Lung (tissue), 12 donors: ENCODE data around the gene ZNF22. TPM values are rescaled to one million over a fixed set of nuclear protein-coding genes. Genes with fewer than 3 reads are reported as not detected.

Source experiments
- ATAC-seq: fragments of 200-7000 bp; cut with Tn5 transposase; one replicate; pipeline ENCODE4 v1.9.1; 2020; ENCODE audit warnings: moderate number of reproducible peaks; ENCODE audit not compliant: insufficient read depth, low FRiP score
- DNase-seq, 3 donors: peaks; one replicate each; pipeline ENCODE4 v3.0.0-alpha.2; 2013 to 2017
- H3K27ac ChIP-seq, 2 donors: one replicate each; pipeline ENCODE4 v1.5.1; 2013; ENCODE audit warnings: mild to moderate bottlenecking in 2 of 2, moderate library complexity in 2 of 2, control low read depth in 1 of 2, inconsistent platforms in 1 of 2, low read depth in 1 of 2, low read length in 1 of 2
- H3K27me3 ChIP-seq, 3 donors: one replicate each; pipeline ENCODE4 v1.5.1; 2013; ENCODE audit warnings: low read length in 2 of 3; ENCODE audit not compliant: control insufficient read depth in 3 of 3, insufficient read depth in 3 of 3
- H3K36me3 ChIP-seq, 4 donors: one replicate each; pipeline ENCODE4 v1.5.1; 2013; ENCODE audit warnings: low read length in 4 of 4, mild to moderate bottlenecking in 1 of 4, moderate library complexity in 1 of 4; ENCODE audit not compliant: control insufficient read depth in 4 of 4, insufficient read depth in 4 of 4
- H3K4me1 ChIP-seq, 5 donors: one replicate each; pipeline ENCODE4 v1.5.1; 2013; ENCODE audit warnings: low read length in 5 of 5, mild to moderate bottlenecking in 2 of 5, moderate library complexity in 1 of 5; ENCODE audit not compliant: control insufficient read depth in 5 of 5, insufficient read depth in 5 of 5
- H3K4me3 ChIP-seq: one replicate; pipeline ENCODE4 v1.5.1; 2013; ENCODE audit warnings: mild to moderate bottlenecking, control low read depth, moderate library complexity
- H3K9ac ChIP-seq, 2 donors: one replicate each; pipeline ENCODE4 v1.5.1; 2013; ENCODE audit warnings: low read length in 2 of 2, control low read depth in 1 of 2; ENCODE audit not compliant: insufficient read depth in 1 of 2
- H3K9me3 ChIP-seq, 4 donors: one replicate each; pipeline ENCODE4 v1.5.1; 2013; ENCODE audit warnings: low read length in 3 of 4, mild to moderate bottlenecking in 1 of 4, moderate library complexity in 1 of 4; ENCODE audit not compliant: control insufficient read depth in 4 of 4, insufficient read depth in 3 of 4
- WGBS, 2 donors: extraction: QIAGEN DNeasy Blood & Tissue Kit; methylation state at CpG; one replicate each; pipeline ENCODE4 v1.1.7; 2013; 5-methylcytosine and 5-hydroxymethylcytosine counted together
- polyA plus RNA-seq, 2 donors: library from polyadenylated mRNA; stranded (reverse); fragments of 200-250 nt; gene quantifications; one replicate each; pipeline ENCODE4 v1.2.1, GENCODE V29; 2013
- total RNA-seq, 2 donors: library from RNA; depleted of rRNA in 1 of 2; stranded (reverse); fragments of >200 nt in 1 of 2; gene quantifications; one replicate each; pipeline ENCODE4 v1.2.1, GENCODE V29; 2014 to 2021
- TF ChIP-seq, protein P1 (sequence below): IDR thresholded peaks from 2 replicates; pipeline ENCODE4 v1.5.1; 2012; ENCODE audit warnings: mild to moderate bottlenecking; ENCODE audit errors: control extremely low read depth, extremely low read depth
- donor health status: control.
- donor health status: control.
- donor health status: Bipolar disorder and iron deficiency.
- donor health status: healthy.
- donor health status: DM: yes; HTN: yes; CAD: no.

Gene ZNF22
- total and polyA plus RNA-seq, 4 donors = 16.8 to 40.7 (median 18.2) TPM

DNA sequence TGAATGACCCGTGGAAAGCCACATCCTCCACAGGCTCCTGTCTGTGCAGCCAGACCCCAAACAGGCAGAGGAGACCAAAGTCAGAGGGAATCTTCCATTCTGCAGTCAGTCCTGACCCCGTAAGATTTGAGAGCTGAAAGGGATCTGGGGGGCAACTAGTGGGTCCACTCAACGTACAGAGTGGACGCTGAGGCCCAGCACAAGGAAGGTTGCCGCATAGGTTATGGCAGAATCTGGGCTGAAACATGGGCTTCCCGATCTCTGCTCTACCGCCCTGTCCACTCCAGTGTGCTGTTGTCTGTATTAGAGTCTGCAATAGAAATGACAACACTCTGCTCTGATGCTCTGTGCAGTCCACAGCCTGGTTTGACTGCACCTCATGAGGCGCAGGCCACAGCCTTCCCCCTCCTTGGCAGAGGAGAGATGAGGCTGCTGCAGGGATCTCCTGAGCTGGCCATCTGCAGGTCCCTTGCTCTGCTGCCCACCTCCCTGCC, 7.9 kb upstream of the ZNF22 start:
- Histone ChIP-seq H3K36me3 (peaks cover 0 to 13% (median 1%) of the 10 kb centered on the region in 4 donors), H3K4me3 (no peak overlapping the region), H3K27ac (peak overlapping the region in 1 of 2 donors; percentile 34), H3K27me3 (no peaks in the 10 kb centered on the region), H3K9me3 (no peaks in the 10 kb centered on the region), H3K4me1 (peaks cover 4 to 36% (median 17%) of the 10 kb centered on the region in 5 donors), H3K9ac (no peak overlapping the region)
- no peak for ATAC-seq
- DNase-seq = no peak
- TF ChIP-seq, protein P1, sequence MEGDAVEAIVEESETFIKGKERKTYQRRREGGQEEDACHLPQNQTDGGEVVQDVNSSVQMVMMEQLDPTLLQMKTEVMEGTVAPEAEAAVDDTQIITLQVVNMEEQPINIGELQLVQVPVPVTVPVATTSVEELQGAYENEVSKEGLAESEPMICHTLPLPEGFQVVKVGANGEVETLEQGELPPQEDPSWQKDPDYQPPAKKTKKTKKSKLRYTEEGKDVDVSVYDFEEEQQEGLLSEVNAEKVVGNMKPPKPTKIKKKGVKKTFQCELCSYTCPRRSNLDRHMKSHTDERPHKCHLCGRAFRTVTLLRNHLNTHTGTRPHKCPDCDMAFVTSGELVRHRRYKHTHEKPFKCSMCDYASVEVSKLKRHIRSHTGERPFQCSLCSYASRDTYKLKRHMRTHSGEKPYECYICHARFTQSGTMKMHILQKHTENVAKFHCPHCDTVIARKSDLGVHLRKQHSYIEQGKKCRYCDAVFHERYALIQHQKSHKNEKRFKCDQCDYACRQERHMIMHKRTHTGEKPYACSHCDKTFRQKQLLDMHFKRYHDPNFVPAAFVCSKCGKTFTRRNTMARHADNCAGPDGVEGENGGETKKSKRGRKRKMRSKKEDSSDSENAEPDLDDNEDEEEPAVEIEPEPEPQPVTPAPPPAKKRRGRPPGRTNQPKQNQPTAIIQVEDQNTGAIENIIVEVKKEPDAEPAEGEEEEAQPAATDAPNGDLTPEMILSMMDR = no peak
- 93 to 98% methylated on average over 8 of the region's 8 CpGs for WGBS, 2 donors

- WGBS, 2 donors = 95 to 98% methylated on average over 14 of the region's 14 CpGs
- Histone ChIP-seq H3K9me3 (no peaks in the 10 kb centered on the region), H3K27ac (peak overlapping the region in 1 of 2 donors; percentile 7), H3K4me1 (peaks cover 4 to 38% (median 17%) of the 10 kb centered on the region in 5 donors), H3K4me3 (no peak overlapping the region), H3K27me3 (no peaks in the 10 kb centered on the region), H3K9ac (no peak overlapping the region), H3K36me3 (peaks cover 0 to 13% (median 1%) of the 10 kb centered on the region in 4 donors)
- TF ChIP-seq, protein P1 = no peak
- ATAC-seq (no peak), DNase-seq (no peak)
Observed at GRCh38 chr10:44993226-44993921, 7.3 kb upstream of the ZNF22 start.

DNA sequence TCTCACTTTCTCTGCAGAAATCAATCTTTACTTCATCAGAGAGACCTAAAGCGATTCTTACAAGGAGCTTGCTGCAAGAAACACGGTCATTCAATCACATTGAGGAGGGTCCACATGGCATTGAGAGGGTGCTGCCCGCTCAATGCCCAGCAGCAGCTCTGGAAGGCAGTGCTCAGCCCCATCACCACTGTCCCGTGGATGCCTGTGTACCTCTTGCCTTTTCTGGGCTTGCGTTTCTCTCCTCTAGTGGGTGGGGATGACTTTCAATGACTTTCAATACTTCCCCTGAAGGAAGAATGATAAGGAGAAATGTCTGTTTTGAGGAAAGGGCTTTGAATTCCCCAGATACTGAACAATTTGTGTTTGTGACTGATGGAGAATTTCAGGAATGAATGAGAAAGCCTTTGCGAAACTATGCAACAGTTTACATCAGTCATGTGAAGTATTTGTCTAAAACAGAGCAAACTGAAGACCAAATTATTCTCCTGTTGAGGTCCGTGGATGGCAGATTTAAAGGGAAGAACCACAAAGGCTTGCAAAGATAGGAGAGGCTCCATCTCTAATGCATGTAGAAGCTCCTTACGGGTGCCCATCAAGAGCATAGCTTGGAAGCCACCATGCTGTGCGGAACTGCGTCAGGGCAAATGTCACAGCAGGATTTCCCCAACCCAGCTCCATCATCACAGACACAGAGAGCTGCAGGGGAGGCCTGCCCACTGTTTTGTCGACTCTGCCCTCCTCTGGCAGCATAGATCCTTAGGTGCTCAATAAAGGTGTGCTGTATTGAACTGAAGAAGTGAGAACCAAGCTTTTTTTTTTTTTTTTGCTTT, 6.6 kb upstream of the ZNF22 start:
- WGBS, 2 donors = 79 to 85% methylated on average over 11 of the region's 11 CpGs
- TF ChIP-seq, protein P1 = no peak
- peak overlapping the region in 1 of 2 donors; percentile 28 for H3K27ac ChIP-seq
- H3K36me3 ChIP-seq = peaks cover 0 to 13% (median 1%) of the 10 kb centered on the region in 4 donors
- no peak for DNase-seq
- H3K9me3 ChIP-seq = no peaks in the 10 kb centered on the region
- H3K4me3 ChIP-seq = no peak overlapping the region
- H3K27me3 ChIP-seq = no peaks in the 10 kb centered on the region
- H3K4me1 ChIP-seq = peaks cover 4 to 37% (median 17%) of the 10 kb centered on the region in 5 donors
- no peak for ATAC-seq
- H3K9ac ChIP-seq = no peak overlapping the region
